GF-D8 (cell line): Measurements from ENCODE around the gene CTNND2.
"Not testable (repeated sequence)": the region's sequence is repeated elsewhere in the genome, so short reads cannot be mapped to it uniquely, and the experiment has no call there.

Source experiments
- DNase-seq: peaks from one replicate; lab custom pipeline; 2025; lab: John Stamatoyannopoulos, UW

Gene CTNND2

DNA sequence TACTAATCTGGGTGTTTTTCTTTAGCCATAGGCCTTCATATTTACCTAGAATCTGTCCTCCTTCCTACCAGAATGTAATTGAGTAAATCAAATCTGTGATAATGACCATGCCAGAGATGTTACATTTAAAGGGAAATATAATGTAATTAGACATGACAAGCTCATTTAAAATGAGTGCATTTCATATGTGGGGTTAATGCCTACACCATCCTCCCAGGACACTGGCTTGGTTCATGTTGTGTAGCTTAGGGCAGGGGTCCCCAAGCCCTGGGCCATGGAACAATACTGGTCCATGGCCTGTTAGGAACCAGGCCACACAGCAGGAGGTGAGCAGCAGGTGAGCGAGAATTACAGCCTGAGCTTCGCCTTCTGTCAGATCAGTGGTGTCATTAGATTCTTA, 866.3 kb downstream of the CTNND2 start:
- DNase-seq, result no peak

DNA sequence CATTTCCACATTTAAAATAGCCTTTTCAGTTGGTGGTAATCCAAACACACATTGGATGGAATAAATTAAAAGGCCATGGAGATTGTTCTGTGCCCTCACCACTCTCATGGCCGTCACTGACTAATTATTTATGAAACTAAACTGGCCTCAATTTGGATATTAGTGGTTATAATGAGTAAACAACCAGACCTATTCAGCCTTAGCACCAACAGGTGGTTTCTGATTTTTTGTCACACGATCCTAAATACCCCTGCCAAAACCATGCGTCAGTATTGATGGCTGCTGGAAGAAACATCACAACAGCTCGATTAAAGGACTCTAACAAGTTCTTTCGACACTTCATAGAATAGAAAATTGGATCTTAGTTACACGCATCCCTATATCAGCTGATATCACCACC, 867.2 kb downstream of the CTNND2 start:
- DNase-seq, result no peak

DNA sequence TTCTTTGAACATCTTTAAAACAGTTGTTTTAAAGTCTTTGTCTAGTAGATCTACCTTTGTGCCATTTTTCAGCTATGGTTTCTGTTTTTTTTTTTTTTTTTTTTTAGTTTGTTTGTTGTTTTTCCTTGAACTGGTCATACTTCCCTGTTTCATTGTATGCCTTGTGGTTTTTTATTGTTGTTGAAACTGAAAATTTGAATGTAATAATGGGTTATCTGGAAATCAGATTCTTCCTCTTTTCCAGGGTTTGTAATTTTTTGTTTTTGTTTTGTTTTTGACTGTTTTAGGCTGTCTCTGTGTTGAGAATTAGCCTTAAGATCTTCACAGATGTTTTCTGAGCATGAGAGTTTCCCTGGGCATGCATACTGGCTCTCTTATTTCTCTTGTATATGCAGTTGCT, 873.6 kb downstream of the CTNND2 start:
- no peak for DNase-seq

DNA sequence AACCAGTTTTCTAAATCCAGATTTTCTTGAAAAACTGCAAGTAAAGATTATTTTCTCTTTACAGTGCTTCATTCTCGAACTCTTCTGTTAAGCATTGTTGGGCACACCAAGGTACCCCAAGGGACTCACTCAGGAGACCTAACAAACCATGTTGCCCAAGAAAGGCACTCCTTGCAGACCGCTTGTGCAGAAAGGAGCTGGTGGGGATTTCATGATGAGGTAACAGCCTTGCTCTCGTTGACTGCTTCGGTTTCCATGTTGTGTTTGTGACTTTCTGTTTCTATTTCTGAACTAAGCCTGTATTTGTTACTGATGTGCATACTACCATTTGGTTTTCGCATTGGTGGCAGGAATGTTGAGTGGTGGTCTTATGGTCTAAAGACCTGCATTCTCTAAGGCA, 876.6 kb downstream of the CTNND2 start:
- no peak for DNase-seq

DNA sequence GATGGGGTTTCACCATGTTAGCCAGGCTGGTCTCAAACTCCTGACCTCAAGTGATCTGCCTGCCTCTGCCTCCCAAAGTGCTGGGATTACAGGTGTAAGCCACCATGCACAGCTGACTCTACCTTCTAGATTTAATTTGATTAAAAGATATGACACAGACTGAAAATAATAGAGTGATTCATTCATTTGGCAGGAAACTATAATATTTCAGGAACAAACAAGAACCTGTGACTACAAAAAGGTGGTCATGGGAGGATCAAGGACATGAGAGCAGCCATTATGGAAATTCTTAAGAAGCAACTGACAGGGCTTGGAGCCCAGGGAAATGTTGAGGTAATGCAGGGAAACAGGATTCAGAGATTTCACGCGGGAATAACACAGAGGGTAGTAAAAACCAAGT, 877.7 kb downstream of the CTNND2 start:
- DNase-seq, result no peak

DNA sequence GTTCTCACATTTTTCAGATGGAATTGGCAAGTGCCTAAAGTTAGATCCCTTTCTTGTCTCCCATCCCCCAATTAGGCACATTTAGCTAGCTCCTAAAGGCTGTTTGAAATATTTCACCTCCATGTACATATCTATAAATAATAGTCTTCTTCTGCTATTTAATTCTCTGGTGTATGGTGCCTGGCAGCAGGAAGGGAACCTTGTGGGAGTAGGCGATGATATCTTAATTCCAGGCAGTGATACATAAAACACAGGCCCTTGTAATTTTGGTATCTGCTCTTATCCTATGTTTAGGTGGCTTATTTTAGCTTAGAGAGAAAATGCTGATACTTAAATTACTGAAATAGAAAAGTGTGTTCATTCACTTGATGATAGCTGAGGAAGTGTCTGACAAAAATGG, 880.3 kb downstream of the CTNND2 start:
- no peak for DNase-seq

DNA sequence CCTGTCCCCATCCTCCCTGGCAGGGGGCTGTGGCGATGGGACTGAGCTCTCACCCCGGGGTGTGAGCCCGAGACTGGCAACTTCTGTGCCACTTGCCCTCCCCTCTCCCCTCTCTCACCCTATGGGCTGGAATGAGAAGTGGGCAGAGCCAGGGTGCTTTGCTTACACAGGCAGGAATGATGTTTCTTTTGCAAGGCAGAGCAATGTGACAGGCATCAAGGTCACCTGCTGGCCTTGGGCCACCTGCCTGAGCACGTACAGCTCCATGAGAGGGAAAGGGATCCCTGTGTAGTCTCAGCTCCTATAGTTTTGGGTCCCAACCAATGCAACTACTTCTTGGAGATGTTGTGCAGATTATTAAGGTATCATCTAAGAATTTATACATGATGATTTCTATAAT, 890.5 kb downstream of the CTNND2 start:
- no peak for DNase-seq

DNA sequence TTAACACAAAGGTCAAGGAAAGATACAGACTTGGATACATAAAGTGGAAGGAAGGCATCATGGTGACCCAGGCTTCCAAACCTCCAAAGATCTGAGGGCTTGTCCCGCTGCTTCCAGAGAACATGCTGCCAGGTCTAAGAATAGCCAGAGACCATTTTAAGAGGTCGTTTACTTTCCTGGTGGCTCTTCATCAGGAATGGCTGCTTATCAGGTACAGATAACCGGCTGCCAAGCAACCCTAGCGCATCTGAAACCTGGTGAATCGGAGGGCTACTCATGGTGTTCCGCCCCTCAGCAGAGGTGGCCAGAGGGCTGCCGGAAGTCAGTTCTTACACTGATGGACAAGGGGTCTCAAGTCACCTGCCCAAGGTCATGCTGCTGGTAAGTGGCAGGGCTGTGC, 892.0 kb downstream of the CTNND2 start:
- DNase-seq, result no peak

DNA sequence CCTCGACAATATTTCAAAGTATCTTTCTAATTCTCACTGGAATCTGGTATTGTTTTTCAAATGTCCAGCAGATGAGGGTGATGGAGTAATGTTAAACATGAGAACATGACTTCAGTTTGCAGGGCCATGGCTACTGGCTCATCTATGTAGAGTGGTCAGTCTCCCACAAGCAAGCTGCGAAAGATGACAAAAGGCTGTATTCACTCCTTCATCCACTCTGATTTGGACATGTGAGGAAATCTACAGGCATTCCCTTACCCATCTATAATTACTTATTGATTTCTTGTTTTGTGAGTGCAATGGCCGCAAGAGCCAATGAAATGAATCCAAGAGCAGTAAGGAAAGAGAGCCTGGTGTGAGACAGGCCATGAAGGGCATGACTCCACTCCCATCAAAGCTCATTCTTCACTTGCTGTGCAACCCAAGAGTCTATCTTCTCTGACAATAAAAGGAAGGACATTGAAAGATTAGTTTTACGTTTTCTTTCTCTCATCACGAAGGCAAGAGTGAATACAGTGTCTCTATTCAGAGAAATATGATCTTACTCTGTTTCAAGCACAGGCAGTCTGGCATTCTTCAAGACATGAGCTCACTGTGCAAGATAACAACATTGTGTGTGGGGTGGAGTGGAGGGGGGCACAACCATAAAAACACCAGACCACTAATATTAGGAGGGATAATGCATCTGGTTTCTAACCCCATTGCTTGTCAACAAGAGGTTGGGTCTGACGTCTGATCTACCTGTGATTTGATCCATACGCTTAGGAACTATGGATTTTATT, 893.6 kb downstream of the CTNND2 start:
- no peak for DNase-seq

DNA sequence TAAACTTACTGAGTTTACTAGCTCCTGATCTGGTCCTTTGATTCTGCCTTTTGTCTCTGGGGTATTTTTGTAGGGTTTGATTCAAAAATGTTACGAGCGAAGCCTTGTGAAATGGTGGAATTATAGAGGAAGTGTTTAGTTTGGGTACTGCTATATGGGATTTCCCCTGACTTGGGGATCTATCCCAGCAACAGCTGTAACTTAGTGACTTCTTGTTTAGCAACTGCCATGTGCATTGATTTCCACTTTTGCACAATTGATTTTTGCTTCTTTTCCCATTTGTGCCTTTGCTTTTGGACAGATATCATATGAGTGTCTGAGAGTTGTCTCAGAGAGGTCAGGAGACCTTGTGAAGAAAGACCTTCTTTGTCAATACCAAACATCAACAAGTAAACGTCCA, 894.7 kb downstream of the CTNND2 start:
- DNase-seq, result no peak

DNA sequence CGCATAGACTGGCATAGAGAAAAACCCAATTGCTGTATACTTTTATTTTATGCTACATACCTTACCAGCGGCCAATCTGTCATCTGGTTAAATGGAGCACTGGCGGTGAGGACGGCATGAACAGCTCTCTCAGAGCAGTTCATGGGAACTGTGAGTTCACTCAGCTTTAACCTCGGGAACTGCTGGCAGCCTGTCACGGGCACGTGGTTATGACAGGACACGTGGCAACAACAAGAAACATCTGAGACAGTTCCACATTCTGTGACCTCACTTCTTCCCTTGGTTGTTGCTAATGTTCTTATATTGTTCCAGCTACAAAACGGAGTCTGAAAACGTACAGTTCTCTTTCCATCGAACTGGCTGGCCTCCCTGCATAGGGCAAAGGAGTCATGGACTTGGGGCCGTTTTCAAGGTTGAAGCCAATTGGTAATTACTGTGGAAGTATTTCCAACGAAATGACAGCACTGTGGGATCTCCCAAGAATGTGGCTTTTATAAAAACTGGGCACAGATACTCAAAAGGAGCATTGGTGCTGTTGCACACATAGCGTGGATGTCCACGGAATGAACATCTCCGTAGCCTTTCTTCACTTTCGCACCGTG, 896.9 kb downstream of the CTNND2 start:
- no peak for DNase-seq

DNA sequence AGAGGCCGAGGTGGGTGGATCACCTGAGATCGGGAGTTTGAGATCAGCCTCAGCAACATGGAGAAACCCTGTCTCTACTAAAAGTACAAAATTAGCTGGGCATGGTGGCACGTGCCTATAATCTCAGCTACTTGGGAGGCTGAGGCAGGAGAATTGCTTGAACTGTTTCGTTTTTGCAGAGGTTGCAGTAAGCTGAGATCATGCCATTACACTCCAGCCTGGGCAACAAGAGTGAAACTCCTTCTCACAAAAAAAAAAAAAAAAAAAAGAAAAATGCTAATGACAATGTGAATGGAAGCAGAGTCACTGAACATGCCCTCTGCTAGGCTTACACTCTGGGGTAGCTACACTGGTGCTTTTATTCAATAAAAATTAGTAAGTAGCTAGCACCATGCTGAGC, 899.7 kb downstream of the CTNND2 start:
- not testable (repeated sequence) for DNase-seq

DNA sequence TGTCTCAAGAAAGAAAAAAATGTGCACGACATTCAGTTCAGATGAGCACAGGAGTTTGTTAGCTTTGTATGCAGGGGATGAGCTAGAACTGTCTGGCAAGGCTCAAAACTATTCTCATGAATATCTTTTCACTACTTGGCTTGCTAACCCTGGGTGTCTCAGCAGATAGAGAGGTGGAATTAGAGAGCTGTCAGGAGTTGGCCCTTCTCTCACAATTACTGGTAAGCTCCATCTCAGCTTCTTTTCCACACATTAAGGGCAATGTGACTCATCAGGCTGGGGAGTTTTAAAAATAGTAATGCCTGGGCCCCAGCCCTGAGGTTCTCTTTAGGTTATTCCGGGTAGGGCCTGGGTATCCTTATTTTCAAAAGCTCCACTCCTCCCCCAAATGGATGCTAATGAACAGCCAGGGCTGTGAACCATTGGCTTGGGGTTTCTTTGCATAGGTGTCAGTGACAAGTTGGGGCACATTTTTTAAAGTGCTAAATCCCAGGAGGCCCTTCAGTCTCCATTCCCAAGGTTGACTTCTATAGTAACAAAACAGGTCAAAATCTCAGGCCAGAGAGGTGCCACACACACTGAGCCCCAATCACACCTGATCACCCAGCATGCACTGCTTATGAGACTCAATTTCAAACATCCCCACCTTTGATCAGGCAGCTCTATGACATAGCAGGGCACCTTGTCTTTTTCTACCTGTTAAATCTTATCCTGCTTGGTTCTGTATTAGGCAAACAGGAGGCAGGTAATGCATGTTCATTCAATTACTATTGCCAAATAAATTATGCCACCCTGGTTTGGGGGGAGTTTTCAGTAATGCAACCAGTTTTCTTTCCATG, 903.5 kb downstream of the CTNND2 start:
- DNase-seq, result no peak

DNA sequence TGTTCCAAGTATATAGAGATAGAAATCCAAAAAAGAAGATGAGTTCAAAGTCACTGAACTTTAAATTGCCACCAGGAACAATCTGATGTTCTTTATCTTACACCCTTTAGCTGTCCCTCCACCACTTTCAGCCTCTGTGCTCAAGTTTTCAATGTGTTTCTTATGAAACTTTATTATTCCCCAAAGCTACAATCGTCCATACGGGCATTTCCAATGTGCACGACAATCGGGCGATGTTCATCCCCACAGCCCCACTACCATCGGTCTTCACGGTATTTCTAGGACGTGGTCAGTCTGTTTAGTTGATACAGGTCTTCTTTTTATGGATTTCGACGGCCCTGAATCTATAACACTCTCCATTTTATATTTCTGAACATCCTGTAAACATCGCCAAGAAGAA, 904.5 kb downstream of the CTNND2 start:
- no peak for DNase-seq

DNA sequence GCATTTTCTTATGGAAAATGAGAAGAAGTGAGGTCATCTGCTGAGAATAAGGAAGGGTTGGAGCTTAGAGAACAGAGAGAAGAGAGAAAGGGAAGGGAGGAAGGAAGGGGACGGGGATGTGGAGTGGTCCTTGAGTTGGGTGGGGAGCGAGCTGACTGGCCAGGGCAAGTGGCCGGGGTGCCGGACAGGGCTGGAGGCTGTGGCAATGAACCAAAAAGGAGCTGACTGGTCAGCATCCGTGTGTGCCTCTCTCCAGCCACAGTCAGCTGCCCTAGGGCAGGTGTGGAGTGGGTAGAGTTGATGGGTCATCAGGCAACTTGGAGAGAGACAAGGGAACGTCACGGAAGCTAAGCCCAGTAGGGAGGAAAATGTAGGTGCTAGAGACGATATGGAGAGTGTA, 908.4 kb downstream of the CTNND2 start:
- no peak for DNase-seq

DNA sequence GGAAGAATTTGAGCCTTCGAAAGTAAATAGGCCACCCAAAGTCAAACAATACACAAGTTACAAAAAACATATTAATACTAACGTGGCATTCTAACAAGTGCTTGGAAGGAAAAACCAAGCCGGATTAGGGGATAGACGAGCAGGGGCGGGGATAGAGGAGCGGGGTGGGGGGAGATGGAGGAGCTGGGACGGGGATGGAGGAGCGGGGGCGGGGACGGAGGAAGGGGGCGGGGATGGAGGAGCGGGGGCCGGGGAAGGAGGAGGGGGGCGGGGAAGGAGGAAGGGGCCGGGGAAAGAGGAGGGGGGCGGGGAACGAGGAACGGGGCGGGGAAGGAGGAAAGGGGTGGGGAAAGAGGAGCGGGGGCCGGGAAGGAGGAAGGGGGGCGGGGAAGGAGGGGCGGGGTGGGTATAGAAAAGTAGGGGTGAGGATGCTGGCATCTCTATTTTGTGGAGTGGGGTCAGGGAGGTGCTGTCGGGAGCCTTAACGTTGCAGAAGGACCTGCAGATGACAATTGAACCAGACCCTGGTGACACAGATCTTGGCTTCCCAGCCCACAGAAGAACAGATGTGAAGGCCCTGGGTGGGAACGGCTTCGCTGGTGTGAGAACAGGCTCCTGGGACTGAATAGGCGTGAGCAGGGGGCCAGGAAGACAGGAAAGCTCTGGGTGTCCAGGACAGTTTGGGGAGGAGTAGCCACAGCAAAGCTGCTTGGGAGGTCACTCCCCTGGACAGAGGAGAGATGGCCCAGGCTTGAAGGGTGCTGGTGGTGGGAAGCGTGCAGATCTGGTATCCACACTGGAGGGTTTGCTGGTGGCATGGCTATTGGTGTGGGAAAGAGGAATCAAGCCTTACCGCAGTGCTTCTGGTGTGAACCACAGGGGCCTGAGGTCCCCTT, 909.9 kb downstream of the CTNND2 start:
- no peak for DNase-seq

DNA sequence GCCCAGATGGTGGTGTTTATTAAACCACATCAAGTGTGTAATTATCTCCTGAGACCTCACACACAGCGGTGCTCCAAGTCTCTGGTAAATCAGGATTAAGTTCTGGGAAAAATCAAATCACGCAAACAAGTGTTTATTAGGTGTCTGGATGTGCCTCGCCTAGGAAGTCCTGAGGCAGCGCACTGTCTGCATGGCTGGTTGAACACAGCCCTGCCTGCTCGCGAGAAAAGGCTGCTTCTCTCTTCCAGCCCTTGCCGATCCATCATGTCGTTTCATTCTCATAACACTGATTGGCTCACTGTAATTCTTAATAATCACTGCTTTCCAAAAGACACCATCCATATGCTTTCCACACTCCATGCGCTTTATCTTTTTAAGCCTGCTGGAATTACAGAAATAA, 913.6 kb downstream of the CTNND2 start:
- no peak for DNase-seq

DNA sequence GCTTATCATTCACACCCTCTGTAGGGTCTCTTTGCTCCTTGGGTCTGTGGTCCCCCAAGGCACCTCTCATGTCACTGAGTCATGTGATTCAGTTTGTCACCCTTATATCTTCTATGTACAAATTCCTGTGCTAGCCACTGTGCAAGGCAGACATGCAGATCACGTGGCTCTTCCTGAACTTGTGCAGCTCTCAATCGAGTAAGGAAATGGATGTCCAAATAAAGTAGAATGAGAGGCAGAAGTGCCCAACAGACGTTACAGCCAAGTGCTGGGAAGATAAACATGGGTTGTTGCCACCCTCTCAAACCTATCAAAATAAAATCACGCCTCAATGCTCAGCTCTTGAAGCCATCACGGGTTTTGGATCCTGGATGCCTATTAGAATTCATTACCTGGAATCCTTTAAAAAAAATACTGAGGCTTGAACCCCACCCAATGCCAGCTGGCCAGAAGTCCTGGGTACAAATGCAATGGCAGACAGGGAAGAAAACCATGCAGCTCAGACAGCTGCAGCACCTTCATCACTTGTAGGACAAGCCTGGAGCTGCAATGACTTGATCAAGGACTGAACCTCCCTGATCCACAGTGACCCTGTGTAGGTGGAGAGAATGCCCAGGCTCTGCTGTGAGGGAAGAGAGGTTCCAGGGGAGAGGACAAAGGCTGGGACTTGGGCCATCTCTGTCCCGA, 914.5 kb downstream of the CTNND2 start:
- no peak for DNase-seq

DNA sequence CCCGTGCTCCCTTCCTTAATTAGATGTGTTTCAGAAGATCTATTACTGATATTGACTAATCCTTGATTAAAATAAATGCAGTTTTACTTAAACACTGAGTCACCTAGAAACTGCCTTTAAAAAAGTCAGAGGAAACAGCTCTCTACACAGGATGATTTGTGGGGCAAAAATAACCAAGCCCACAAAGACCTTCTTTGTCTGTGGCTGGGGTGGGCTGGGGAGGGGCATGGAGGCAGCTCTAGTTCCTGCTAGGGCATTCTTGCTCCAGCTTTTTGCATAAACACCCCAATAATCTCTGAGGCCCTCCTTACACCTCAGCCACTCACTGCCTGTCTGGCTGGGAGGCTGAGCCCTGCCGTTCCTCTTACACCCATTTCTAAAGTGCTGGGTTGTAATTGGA, 915.6 kb downstream of the CTNND2 start:
- DNase-seq, result no peak

DNA sequence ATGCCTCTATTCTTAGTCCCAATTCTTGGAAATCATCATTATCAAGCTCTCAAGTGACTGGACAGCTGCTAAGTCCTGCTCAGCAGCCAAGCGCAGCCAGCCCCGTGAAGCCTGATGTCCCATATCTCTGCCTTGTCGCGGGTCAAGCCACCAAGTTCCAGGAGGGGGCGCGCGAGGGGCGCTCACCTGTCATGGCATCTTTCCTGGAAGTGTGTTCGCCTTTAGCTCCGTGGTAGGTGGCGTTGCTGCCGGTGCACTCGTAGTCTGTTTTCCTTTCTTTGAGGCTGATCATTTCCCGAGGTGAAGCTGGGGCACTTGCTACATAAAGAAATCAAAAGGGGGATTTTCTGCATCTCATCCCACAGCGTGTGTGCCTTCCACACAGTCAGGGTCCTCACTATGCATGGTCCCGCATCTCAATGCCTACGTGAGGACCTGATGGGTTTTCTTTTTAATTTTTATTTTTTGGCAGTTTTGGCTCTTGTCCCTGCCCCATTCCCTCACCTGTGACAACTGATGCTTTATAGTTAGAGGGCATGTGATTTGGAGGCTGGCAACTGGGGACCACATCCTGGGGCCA, 916.2 kb downstream of the CTNND2 start:
- no peak for DNase-seq

DNA sequence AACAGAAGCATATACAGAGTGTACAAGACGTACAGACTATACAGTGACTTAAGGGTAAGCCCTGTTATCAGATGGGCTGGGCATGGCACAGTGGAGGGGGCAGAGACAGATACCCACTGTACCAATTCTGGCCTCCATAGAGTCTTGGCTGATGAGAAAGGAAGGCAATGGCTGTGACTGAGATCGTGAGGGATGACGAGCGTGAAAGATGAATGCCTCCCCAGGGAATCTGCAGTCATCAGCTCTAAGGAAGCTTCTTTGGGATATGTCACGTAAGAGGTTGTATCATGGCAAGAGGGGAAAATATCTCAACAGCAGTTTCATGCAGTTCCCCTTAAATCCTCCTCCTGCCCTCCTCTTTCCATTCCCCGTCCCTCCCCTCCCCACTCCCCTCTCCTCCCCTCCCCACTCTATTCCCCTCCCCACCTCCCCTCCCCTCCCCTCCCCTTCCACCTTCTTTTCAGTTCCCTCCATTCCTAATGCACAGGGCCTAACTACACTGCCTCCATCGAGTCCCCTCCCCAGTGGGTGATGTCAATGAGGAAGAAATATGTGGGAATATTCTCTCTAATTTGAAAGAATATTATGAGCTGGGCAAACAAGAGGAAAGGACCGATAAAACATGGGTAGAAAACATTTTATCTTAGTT, 916.8 kb downstream of the CTNND2 start:
- no peak for DNase-seq
